B cell (primary cell): Measurements from ENCODE around the gene PDK2.

Source experiments
- EZH2 ChIP-seq: IDR thresholded peaks from 2 replicates; pipeline ENCODE4 v1.6.1; 2012; ENCODE audit warnings: borderline replicate concordance, low read depth, mild to moderate bottlenecking, moderate library complexity, low read length; ENCODE audit not compliant: insufficient read depth, poor library complexity, severe bottlenecking
- TF ChIP-seq, protein P1 (sequence below): fragments of 200-600 bp; IDR thresholded peaks from one replicate; pipeline ENCODE4 v1.8.0; 2022; ENCODE audit warnings: antibody characterized with exemption, mild to moderate bottlenecking

GRCh38 chr17:50050431-50051032 lies 44.6 kb upstream of the PDK2 start:
- TF ChIP-seq, protein P1, sequence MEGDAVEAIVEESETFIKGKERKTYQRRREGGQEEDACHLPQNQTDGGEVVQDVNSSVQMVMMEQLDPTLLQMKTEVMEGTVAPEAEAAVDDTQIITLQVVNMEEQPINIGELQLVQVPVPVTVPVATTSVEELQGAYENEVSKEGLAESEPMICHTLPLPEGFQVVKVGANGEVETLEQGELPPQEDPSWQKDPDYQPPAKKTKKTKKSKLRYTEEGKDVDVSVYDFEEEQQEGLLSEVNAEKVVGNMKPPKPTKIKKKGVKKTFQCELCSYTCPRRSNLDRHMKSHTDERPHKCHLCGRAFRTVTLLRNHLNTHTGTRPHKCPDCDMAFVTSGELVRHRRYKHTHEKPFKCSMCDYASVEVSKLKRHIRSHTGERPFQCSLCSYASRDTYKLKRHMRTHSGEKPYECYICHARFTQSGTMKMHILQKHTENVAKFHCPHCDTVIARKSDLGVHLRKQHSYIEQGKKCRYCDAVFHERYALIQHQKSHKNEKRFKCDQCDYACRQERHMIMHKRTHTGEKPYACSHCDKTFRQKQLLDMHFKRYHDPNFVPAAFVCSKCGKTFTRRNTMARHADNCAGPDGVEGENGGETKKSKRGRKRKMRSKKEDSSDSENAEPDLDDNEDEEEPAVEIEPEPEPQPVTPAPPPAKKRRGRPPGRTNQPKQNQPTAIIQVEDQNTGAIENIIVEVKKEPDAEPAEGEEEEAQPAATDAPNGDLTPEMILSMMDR: no peak
- TF ChIP-seq EZH2: no peak
